HL-60 (cell line): ENCODE measurements around the gene GPR108.

Experiments used
- DNase-seq, 2 experiments: peaks; one replicate each; pipeline ENCODE4 v3.0.0-alpha.2; 2010 to 2020; ENCODE audit warnings: low read depth in 1 of 2, low spot score in 1 of 2
- H3K27ac ChIP-seq: fragments of 250-450 bp; sonication (Bioruptor Pico); replicated peaks from 2 replicates; pipeline ENCODE4 v1.5.1; 2020; ENCODE audit warnings: mild to moderate bottlenecking, moderate library complexity
- H3K27me3 ChIP-seq: fragments of 250-450 bp; sonication (Bioruptor Pico); 2 replicates; pipeline ENCODE4 v1.5.1; 2021; ENCODE audit warnings: mild to moderate bottlenecking, moderate library complexity; ENCODE audit not compliant: insufficient read depth, poor library complexity, severe bottlenecking
- H3K4me3 ChIP-seq: replicated peaks from 2 replicates; pipeline ENCODE4 v1.5.1; 2011; ENCODE audit warnings: mild to moderate bottlenecking, control low read depth, low read length; ENCODE audit not compliant: insufficient read depth
- CTCF ChIP-seq: IDR thresholded peaks from one replicate; pipeline ENCODE4 v1.5.1; 2011; ENCODE audit warnings: low read length, control low read depth, inconsistent platforms; ENCODE audit not compliant: insufficient read depth
- GABPA ChIP-seq: IDR thresholded peaks from 2 replicates; pipeline ENCODE4 v1.6.1; 2012; ENCODE audit warnings: low read depth
- POLR2AphosphoS5 ChIP-seq: IDR thresholded peaks from 2 replicates; pipeline ENCODE4 v1.6.1; 2012; ENCODE audit warnings: low read depth
- REST ChIP-seq: IDR thresholded peaks from 2 replicates; pipeline ENCODE4 v1.6.1; 2012; ENCODE audit warnings: low read depth; ENCODE audit not compliant: insufficient replicate concordance
- SPI1 ChIP-seq: IDR thresholded peaks from 2 replicates; pipeline ENCODE4 v1.6.1; 2012; ENCODE audit warnings: low read depth, mild to moderate bottlenecking, borderline replicate concordance

Gene GPR108

GRCh38 chr19:6735181-6735911 is 2.0 kb downstream of the GPR108 start:
- Histone ChIP-seq H3K4me3 (no peak overlapping the region), H3K27ac (no peak overlapping the region), H3K27me3 (no peaks in the 10 kb centered on the region)
- no peak for DNase-seq
- TF ChIP-seq CTCF (no peak), SPI1 (no peak), REST (no peak), POLR2AphosphoS5 (no peak), GABPA (no peak)

- TF ChIP-seq CTCF (no peak), REST (no peak), SPI1 (no peak), GABPA (no peak), POLR2AphosphoS5 (no peak)
- no peak for DNase-seq
Measured at GRCh38 chr19:6734096-6734696, 3.2 kb downstream of the GPR108 start.

GRCh38 chr19:6733338-6734095 is 3.9 kb downstream of the GPR108 start:
- TF ChIP-seq REST (no peak), GABPA (no peak), POLR2AphosphoS5 (no peak), SPI1 (no peak)
- no peak for DNase-seq
- no peak overlapping the region for H3K27ac ChIP-seq
- no peak overlapping the region for H3K4me3 ChIP-seq
- no peaks in the 10 kb centered on the region for H3K27me3 ChIP-seq

More at GRCh38 chr19:6734096-6734696, 3.2 kb downstream of the GPR108 start:
- Histone ChIP-seq H3K4me3 (no peak overlapping the region), H3K27ac (no peak overlapping the region), H3K27me3 (no peaks in the 10 kb centered on the region)
